Parathyroid adenoma (tissue), 2 donors: ENCODE results near the gene TAS2R41.

ENCODE experiments used
- H2AFZ ChIP-seq: fragments of 300-600 bp; sonication (generic); one replicate; pipeline ENCODE4 v1.7.0; 2017; ENCODE audit warnings: antibody characterized with exemption, mild to moderate bottlenecking
- H3K27ac ChIP-seq: fragments of 300-600 bp; sonication (generic); one replicate; pipeline ENCODE4 v1.7.0; 2017
- H3K27me3 ChIP-seq: fragments of 300-600 bp; sonication (generic); one replicate; pipeline ENCODE4 v1.7.0; 2017; ENCODE audit warnings: low read length; ENCODE audit not compliant: control insufficient read depth, insufficient read depth
- H3K36me3 ChIP-seq: fragments of 300-600 bp; sonication (generic); one replicate; pipeline ENCODE4 v1.7.0; 2017; ENCODE audit warnings: low read length; ENCODE audit not compliant: control insufficient read depth, insufficient read depth
- H3K4me1 ChIP-seq: fragments of 300-600 bp; sonication (generic); one replicate; pipeline ENCODE4 v1.7.0; 2017; ENCODE audit warnings: control low read depth
- H3K4me2 ChIP-seq: fragments of 300-600 bp; sonication (generic); one replicate; pipeline ENCODE4 v1.7.0; 2017; ENCODE audit warnings: low read length
- H3K4me3 ChIP-seq: fragments of 300-600 bp; sonication (generic); one replicate; pipeline ENCODE4 v1.7.0; 2017; ENCODE audit warnings: low read depth, low read length
- H3K79me2 ChIP-seq: fragments of 300-600 bp; sonication (generic); one replicate; pipeline ENCODE4 v1.7.0; 2017; ENCODE audit warnings: control low read depth
- H3K9ac ChIP-seq: fragments of 300-600 bp; sonication (generic); one replicate; pipeline ENCODE4 v1.7.0; 2017; ENCODE audit warnings: mild to moderate bottlenecking
- H3K9me3 ChIP-seq: fragments of 300-600 bp; sonication (generic); one replicate; pipeline ENCODE4 v1.7.0; 2017; ENCODE audit warnings: low read length; ENCODE audit not compliant: control insufficient read depth
- TF ChIP-seq, protein P1 (sequence below): fragments of 300-600 bp; sonication (generic); IDR thresholded peaks from one replicate; pipeline ENCODE4 v1.7.0; 2017; ENCODE audit warnings: antibody characterized with exemption, mild to moderate bottlenecking
- donor health status: primary hyperparathyroidism.

The TAS2R41 gene

DNA sequence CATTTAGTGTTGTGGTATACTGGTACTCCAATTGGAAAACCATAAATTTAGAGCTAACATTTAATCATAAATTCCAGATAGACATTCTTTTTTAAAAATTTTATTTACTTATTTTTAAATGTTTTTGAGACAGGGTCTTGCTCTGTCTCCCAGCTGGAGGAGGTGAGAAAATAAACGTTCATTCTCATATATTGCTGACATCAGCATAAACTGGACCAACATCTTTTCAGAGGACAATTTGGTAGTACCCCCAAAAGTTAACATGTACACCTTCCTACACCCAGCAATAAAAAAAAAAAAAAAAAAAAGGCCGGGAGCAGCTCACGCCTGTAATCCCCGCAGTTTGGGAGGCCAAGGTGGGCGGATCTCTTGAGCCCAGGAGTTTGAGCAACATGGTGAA lies 29.2 kb upstream of the TAS2R41 start:
- Histone ChIP-seq H2AFZ (no peak overlapping the region), H3K4me1 (no peaks in the 10 kb centered on the region), H3K36me3 (no peaks in the 10 kb centered on the region), H3K27ac (no peak overlapping the region), H3K9ac (no peak overlapping the region), H3K4me2 (no peak overlapping the region), H3K9me3 (no peaks in the 10 kb centered on the region), H3K4me3 (no peak overlapping the region), H3K27me3 (no peaks in the 10 kb centered on the region), H3K79me2 (no peaks in the 10 kb centered on the region)
- TF ChIP-seq, protein P1, sequence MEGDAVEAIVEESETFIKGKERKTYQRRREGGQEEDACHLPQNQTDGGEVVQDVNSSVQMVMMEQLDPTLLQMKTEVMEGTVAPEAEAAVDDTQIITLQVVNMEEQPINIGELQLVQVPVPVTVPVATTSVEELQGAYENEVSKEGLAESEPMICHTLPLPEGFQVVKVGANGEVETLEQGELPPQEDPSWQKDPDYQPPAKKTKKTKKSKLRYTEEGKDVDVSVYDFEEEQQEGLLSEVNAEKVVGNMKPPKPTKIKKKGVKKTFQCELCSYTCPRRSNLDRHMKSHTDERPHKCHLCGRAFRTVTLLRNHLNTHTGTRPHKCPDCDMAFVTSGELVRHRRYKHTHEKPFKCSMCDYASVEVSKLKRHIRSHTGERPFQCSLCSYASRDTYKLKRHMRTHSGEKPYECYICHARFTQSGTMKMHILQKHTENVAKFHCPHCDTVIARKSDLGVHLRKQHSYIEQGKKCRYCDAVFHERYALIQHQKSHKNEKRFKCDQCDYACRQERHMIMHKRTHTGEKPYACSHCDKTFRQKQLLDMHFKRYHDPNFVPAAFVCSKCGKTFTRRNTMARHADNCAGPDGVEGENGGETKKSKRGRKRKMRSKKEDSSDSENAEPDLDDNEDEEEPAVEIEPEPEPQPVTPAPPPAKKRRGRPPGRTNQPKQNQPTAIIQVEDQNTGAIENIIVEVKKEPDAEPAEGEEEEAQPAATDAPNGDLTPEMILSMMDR = no peak

DNA sequence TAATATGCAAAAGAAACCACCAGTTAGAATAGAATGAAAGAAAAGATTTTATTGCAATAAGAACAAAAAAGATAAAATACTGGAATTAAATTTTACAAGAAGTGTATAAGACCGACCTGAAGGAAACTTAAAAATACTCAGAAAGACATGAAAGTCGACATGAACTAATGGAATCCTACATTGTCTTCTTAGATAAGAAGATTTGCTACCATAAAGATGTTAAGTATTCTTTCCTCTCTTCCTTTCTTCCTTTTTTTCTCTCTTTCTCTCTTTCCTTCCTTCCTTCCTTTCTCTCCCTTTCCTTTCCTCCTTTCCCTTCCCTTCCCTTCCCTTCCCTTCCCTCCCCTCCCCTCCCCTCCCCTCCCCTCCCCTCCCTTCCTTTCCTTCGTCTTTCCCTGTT lies 27.9 kb upstream of the TAS2R41 start:
- peaks cover 4% of the 10 kb centered on the region for H3K4me1 ChIP-seq
- no peaks in the 10 kb centered on the region for H3K36me3 ChIP-seq
- no peak overlapping the region for H2AFZ ChIP-seq
- no peaks in the 10 kb centered on the region for H3K79me2 ChIP-seq
- TF ChIP-seq, protein P1 = no peak
- no peak overlapping the region for H3K27ac ChIP-seq
- H3K9ac ChIP-seq = no peak overlapping the region
- H3K4me2 ChIP-seq = no peak overlapping the region
- H3K4me3 ChIP-seq = no peak overlapping the region
- no peaks in the 10 kb centered on the region for H3K27me3 ChIP-seq
- no peaks in the 10 kb centered on the region for H3K9me3 ChIP-seq

DNA sequence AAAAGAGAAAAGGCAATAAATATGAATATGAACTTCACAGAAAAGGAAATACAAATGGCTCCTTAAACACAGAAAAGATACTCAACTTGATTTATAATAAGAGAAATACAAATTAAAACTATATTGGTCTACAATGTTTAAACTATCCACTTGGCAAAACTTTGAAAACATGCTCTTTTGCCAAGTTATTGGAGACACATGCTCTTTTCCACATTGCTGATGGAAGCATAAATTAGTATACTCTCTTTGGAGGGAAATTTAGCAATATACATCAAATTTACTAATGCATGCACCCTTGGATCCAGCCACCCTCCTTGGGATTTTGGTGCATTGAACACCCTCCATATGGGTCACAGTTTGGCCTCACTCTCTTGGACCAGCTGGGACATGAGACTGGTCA lies 26.6 kb upstream of the TAS2R41 start:
- H3K27ac ChIP-seq = no peak overlapping the region
- H3K36me3 ChIP-seq = no peaks in the 10 kb centered on the region
- H3K4me3 ChIP-seq = no peak overlapping the region
- TF ChIP-seq, protein P1 = no peak
- H3K79me2 ChIP-seq = no peaks in the 10 kb centered on the region
- H3K27me3 ChIP-seq = no peaks in the 10 kb centered on the region
- no peaks in the 10 kb centered on the region for H3K9me3 ChIP-seq
- H3K9ac ChIP-seq = no peak overlapping the region
- peaks cover 4% of the 10 kb centered on the region for H3K4me1 ChIP-seq
- no peak overlapping the region for H2AFZ ChIP-seq
- H3K4me2 ChIP-seq = no peak overlapping the region

DNA sequence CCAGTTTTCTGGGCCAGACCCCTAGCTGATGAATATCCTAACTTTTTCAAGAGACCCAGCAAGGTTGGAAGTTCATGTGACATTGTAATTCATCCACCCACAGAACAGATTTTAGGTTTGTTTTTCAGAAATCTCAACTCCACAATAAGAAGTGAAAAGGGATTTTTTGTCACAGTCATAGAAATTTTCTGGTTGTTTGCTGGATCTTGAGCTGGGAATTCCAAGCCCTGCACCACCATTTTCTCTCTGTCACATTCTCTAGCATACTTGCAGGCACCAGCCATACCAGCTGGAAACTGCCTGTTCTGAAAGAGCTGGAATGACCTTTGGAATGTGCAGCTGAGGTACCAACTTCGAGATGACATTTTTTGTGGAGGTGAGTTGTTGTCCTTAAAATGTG lies 25.9 kb upstream of the TAS2R41 start:
- no peaks in the 10 kb centered on the region for H3K36me3 ChIP-seq
- H3K27me3 ChIP-seq = no peaks in the 10 kb centered on the region
- no peaks in the 10 kb centered on the region for H3K9me3 ChIP-seq
- H3K79me2 ChIP-seq = no peaks in the 10 kb centered on the region
- TF ChIP-seq, protein P1 = no peak
- peaks cover 4% of the 10 kb centered on the region for H3K4me1 ChIP-seq
- no peak overlapping the region for H3K27ac ChIP-seq
- H3K4me3 ChIP-seq = no peak overlapping the region
- no peak overlapping the region for H3K4me2 ChIP-seq
- H2AFZ ChIP-seq = no peak overlapping the region
- H3K9ac ChIP-seq = no peak overlapping the region

DNA sequence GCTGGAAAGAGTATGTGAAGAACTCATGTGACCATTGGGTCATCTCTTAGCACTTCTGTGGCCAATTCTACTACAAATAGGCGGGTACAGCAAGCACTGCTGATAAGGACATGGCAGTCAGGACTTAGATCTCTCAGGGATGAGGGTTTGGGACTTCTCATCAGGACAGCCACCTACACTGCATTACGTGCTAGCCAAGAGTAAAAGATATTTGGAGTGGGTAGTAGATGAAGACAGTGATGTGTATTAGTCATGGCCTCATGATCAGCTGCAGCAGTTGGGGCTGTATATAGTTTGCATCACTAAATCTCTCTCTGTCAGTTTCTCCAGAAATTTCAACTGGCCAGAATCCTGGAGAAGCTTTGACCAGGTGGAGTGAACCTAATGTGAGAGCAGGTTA lies 25.2 kb upstream of the TAS2R41 start:
- H3K4me2 ChIP-seq = no peak overlapping the region
- H3K79me2 ChIP-seq = no peaks in the 10 kb centered on the region
- H3K36me3 ChIP-seq = no peaks in the 10 kb centered on the region
- H3K4me3 ChIP-seq = no peak overlapping the region
- H3K4me1 ChIP-seq = peaks cover 4% of the 10 kb centered on the region
- H3K27ac ChIP-seq = no peak overlapping the region
- H3K27me3 ChIP-seq = no peaks in the 10 kb centered on the region
- H3K9me3 ChIP-seq = no peaks in the 10 kb centered on the region
- H2AFZ ChIP-seq = no peak overlapping the region
- TF ChIP-seq, protein P1 = no peak
- no peak overlapping the region for H3K9ac ChIP-seq
